A549 (cell line): ENCODE measurements around the gene OPCML. TPM values are rescaled to one million over a fixed set of nuclear protein-coding genes. Genes with fewer than 3 reads are reported as not detected.

ENCODE experiments used
- ATAC-seq, 2 experiments: fragments of 200-7000 bp in 1 of 2; fragments of >200 bp in 1 of 2; cut with Nextera tagmentation in 1 of 2; cut with Tn5 transposase in 1 of 2; 3 replicates each; pipeline versions ENCODE4 v1.8.0 to v1.9.1; 2018 to 2020; ENCODE audit warnings: mild to moderate bottlenecking in 1 of 2, moderate library complexity in 1 of 2
- CTCF ChIA-PET: fragments of 300-600 bp; sonication (Branson Sonifier 250); formaldehyde crosslinking; extraction: SDS; loops from one replicate; lab custom pipeline; 2021; ENCODE audit warnings: antibody characterized with exemption, inconsistent platforms; lab: Yijun Ruan, JAX
- POLR2A ChIA-PET: fragments of 350-600 bp; formaldehyde crosslinking; extraction: SDS; loops from one replicate; lab custom pipeline; 2021; ENCODE audit warnings: antibody characterized with exemption, inconsistent platforms; lab: Yijun Ruan, JAX
- DNase-seq, 2 experiments: peaks; one replicate each; pipeline versions ENCODE4 v3.0.0 to v3.0.0-alpha.2; 2011 to 2016; ENCODE audit warnings: low read depth in 1 of 2, low spot score in 1 of 2
- FAIRE-seq: peaks from 2 replicates; lab custom pipeline; 2011; peaks lifted over from hg19 to GRCh38; lab: Jason Lieb, UNC
- H3K27ac ChIP-seq, 2 experiments: fragments of >200 bp; sonication (Bioruptor Twin); formaldehyde crosslinking; 3 replicates each; pipeline ENCODE4 v1.5.1; 2016 to 2017
- H3K4me1 ChIP-seq: fragments of >200 bp; sonication (Bioruptor Twin); formaldehyde crosslinking; 3 replicates; pipeline ENCODE4 v1.6.1; 2016
- H3K4me2 ChIP-seq: fragments of >200 bp; sonication (Bioruptor Twin); formaldehyde crosslinking; 3 replicates; pipeline ENCODE4 v1.6.1; 2016
- H3K4me3 ChIP-seq: fragments of >200 bp; sonication (Bioruptor Twin); formaldehyde crosslinking; 3 replicates; pipeline ENCODE4 v1.5.1; 2016
- H3K9me3 ChIP-seq: fragments of >200 bp; sonication (Bioruptor Twin); formaldehyde crosslinking; 3 replicates; pipeline ENCODE4 v1.6.1; 2016
- BCL3 ChIP-seq: fragments of >200 bp; sonication (Bioruptor Twin); formaldehyde crosslinking; IDR thresholded peaks from 3 replicates; pipeline ENCODE4 v1.6.1; 2016
- CBX2 ChIP-seq: fragments of 200-600 bp; sonication (generic); IDR thresholded peaks from 2 replicates; pipeline ENCODE4 v1.6.1; 2016; ENCODE audit warnings: low read depth, mild to moderate bottlenecking, borderline replicate concordance
- E2F6 ChIP-seq: IDR thresholded peaks from 2 replicates; pipeline ENCODE4 v1.6.1; 2012; ENCODE audit warnings: low read depth, borderline replicate concordance
- ELK1 ChIP-seq: fragments of 150-350 bp; IDR thresholded peaks from 2 replicates; pipeline ENCODE4 v1.6.1; 2014; ENCODE audit warnings: low read depth, mild to moderate bottlenecking, low read length
- FOXS1 ChIP-seq: fragments of 250-450 bp; sonication (Bioruptor Pico); IDR thresholded peaks from 2 replicates; pipeline ENCODE4 v1.5.0; 2020; ENCODE audit warnings: mild to moderate bottlenecking, moderate library complexity
- HEYL ChIP-seq: fragments of 250-450 bp; sonication (Bioruptor Pico); IDR thresholded peaks from 2 replicates; pipeline ENCODE4 v1.8.0; 2021; ENCODE audit warnings: mild to moderate bottlenecking, moderate library complexity
- JUN ChIP-seq, 2 experiments: fragments of >200 bp; sonication (Bioruptor Twin); formaldehyde crosslinking; IDR thresholded peaks; 2 replicates in 1 of 2; 3 replicates in 1 of 2; pipeline ENCODE4 v1.6.1; 2016 to 2017
- KDM1A ChIP-seq: fragments of 200-600 bp; sonication (generic); IDR thresholded peaks from 2 replicates; pipeline ENCODE4 v1.6.1; 2016; ENCODE audit warnings: low read depth, mild to moderate bottlenecking
- MAX ChIP-seq: IDR thresholded peaks from 2 replicates; pipeline ENCODE4 v1.6.1; 2012
- MAZ ChIP-seq: fragments of 150-350 bp; IDR thresholded peaks from 2 replicates; pipeline ENCODE4 v1.6.1; 2014; ENCODE audit warnings: antibody characterized with exemption, low read depth, low read length, borderline replicate concordance
- NR3C1 ChIP-seq: fragments of >200 bp; sonication (Bioruptor Twin); formaldehyde crosslinking; IDR thresholded peaks from 3 replicates; pipeline ENCODE4 v1.6.1; 2017
- PBX3 ChIP-seq: IDR thresholded peaks from 2 replicates; pipeline ENCODE4 v1.6.1; 2012
- POLR2A ChIP-seq: IDR thresholded peaks from 2 replicates; pipeline ENCODE4 v1.6.1; 2012; ENCODE audit warnings: mild to moderate bottlenecking, low read length
- REST ChIP-seq: fragments of 200-600 bp; sonication (generic); IDR thresholded peaks from 2 replicates; pipeline ENCODE4 v1.6.1; 2016; ENCODE audit warnings: antibody characterized with exemption, mild to moderate bottlenecking, moderate library complexity
- SMC3 ChIP-seq: fragments of >200 bp; sonication (Bioruptor Twin); formaldehyde crosslinking; IDR thresholded peaks from 3 replicates; pipeline ENCODE4 v1.6.1; 2018; ENCODE audit warnings: inconsistent platforms
- SREBF2 ChIP-seq: fragments of 450-650 bp; IDR thresholded peaks from 2 replicates; pipeline ENCODE4 v1.6.1; 2014; ENCODE audit warnings: mild to moderate bottlenecking, moderate library complexity
- TP53 ChIP-seq: fragments of 250-450 bp; sonication (Bioruptor Pico); IDR thresholded peaks from 2 replicates; pipeline ENCODE4 v1.5.0; 2021; ENCODE audit warnings: mild to moderate bottlenecking, moderate library complexity
- ZC3H11A ChIP-seq: fragments of 450-650 bp; IDR thresholded peaks from 2 replicates; pipeline ENCODE4 v1.6.1; 2014; ENCODE audit warnings: antibody characterized with exemption, mild to moderate bottlenecking
- ZNF302 ChIP-seq: fragments of 250-450 bp; sonication (Bioruptor Pico); IDR thresholded peaks from 2 replicates; pipeline ENCODE4 v1.9.0; 2021; ENCODE audit warnings: inconsistent platforms, mild to moderate bottlenecking, moderate library complexity
- ZSCAN20 ChIP-seq: fragments of 250-450 bp; sonication (Bioruptor Pico); IDR thresholded peaks from 2 replicates; pipeline ENCODE4 v1.8.0; 2022; ENCODE audit warnings: mild to moderate bottlenecking, moderate library complexity
- WGBS: methylation state at CpG from one replicate; pipeline ENCODE4 v1.1.6; 2017; ENCODE audit errors: missing lambda C conversion rate; 5-methylcytosine and 5-hydroxymethylcytosine counted together
- polyA plus RNA-seq, 4 experiments: library from polyadenylated mRNA; depleted of rRNA in 3 of 4; stranded (reverse); fragments of >200 nt; fragmentation: RNase III in 1 of 4; extraction: RNeasy Plus Mini Kit Qiagen cat#74134 plus additional on column Dnase treatment in 1 of 4; gene quantifications; 2 replicates in 3 of 4; 3 replicates in 1 of 4; pipeline ENCODE4 v1.2.3, GENCODE V29; 2011 to 2017

OPCML gene
- polyA plus RNA-seq, 2 of the 4 experiments (the other 2 are of a cell fraction): not detected

- ATAC-seq (no peak), FAIRE-seq (no peak), DNase-seq (no peak)
- ChIA-PET CTCF (no interaction called here), POLR2A (no interaction called here)
- no peak overlapping the region for H3K27ac ChIP-seq
- H3K9me3 ChIP-seq: no peaks in the 10 kb centered on the region
- no peak for TF ChIP-seq MAX
- no peak for TF ChIP-seq CBX2
- no peak for TF ChIP-seq TP53 (CRISPR knock-in tag)
- no peak for TF ChIP-seq SREBF2
- TF ChIP-seq ELK1: no peak
- TF ChIP-seq ZSCAN20 (CRISPR knock-in tag): no peak
- TF ChIP-seq REST: no peak
- no peak for TF ChIP-seq NR3C1
- no peak for TF ChIP-seq BCL3
- no peak for TF ChIP-seq HEYL
- TF ChIP-seq SMC3: no peak
- TF ChIP-seq PBX3: no peak
- no peak for TF ChIP-seq ZNF302 (CRISPR knock-in tag)
- TF ChIP-seq E2F6: no peak
- TF ChIP-seq ZC3H11A: no peak
- TF ChIP-seq FOXS1 (CRISPR knock-in tag): no peak
- no peak for TF ChIP-seq KDM1A
- TF ChIP-seq POLR2A: no peak
- TF ChIP-seq MAZ: no peak
- 0% methylated on average over 1 of the region's 1 CpG for WGBS
- H3K4me1 ChIP-seq: no peaks in the 10 kb centered on the region
- no peak overlapping the region for H3K4me2 ChIP-seq
- no peak overlapping the region for H3K4me3 ChIP-seq
Measured at GRCh38 chr11:133106417-133106816, 425.9 kb downstream of the OPCML start.

- no peaks in the 10 kb centered on the region for H3K4me1 ChIP-seq
- 13% methylated on average over 4 of the region's 4 CpGs for WGBS
- ChIA-PET POLR2A (no interaction called here), CTCF (no interaction called here)
- FAIRE-seq (no peak), ATAC-seq (no peak), DNase-seq (no peak)
- H3K4me3 ChIP-seq: no peak overlapping the region
- H3K27ac ChIP-seq: no peak overlapping the region
- no peak overlapping the region for H3K4me2 ChIP-seq
- no peak for TF ChIP-seq JUN (IDR thresholded peaks at IDR 0.05)
- H3K9me3 ChIP-seq: no peaks in the 10 kb centered on the region
Measured at GRCh38 chr11:133104009-133104744, 428.1 kb downstream of the OPCML start.
